Heart left ventricle (tissue), 13 donors: ENCODE measurements around the gene TKFC.

Source experiments
- CTCF ChIP-seq, 12 donors: fragments of 200-600 bp; sonication (generic) in 4 of 12; IDR thresholded peaks; one replicate each; pipeline versions ENCODE4 v1.5.0 to v1.8.0; 2018 to 2022; ENCODE audit warnings: antibody characterized with exemption in 12 of 12, mild to moderate bottlenecking in 5 of 12
- POLR2A ChIP-seq, 2 donors: fragments of 450-650 bp; IDR thresholded peaks; one replicate each; pipeline ENCODE4 v1.6.1; 2017; ENCODE audit warnings: antibody characterized with exemption in 2 of 2, mild to moderate bottlenecking in 2 of 2, moderate library complexity in 2 of 2
- donor health status: ischemic (EF 13 %, LVEDD 7.1; RV severe dilation, severe dysfunction).
- donor health status: DM: no; HTN: yes; CAD: no.
- donor health status: DM: no; HTN: no; CAD: no.
- donor health status: ischemic (EF 25% LVEDD 6.9; RV normal size, moderate dysfunction).
- donor health status: ischemic (EF 25% LVEDD 5.7; RV mildly dilated, moderate dysfunction).
- donor health status: ischemic (EF 35%, LVEDD 5.7; RV mildly dilated, moderate dysfunction).
- donor health status: nonischemic (EF 11% LVEDD 7.7; RV severe dilation, severe dysfunction).
- donor health status: DM: yes; HTN: yes; CAD: no.
- donor health status: PGD.
- donor health status: ischemic (EF 29% LVEDD 5.4; RV normal size, mild dysfunction).
- donor health status: nonischemic (EF 23%, LVEDD 6.1; RV moderate dilation, normal function).

- no peak for TF ChIP-seq CTCF (IDR thresholded peaks at IDR 0.05)
- TF ChIP-seq POLR2A (IDR thresholded peaks at IDR 0.05), result no peak
Measured at GRCh38 chr11:61315260-61315659, 17.8 kb upstream of the TKFC start.
